Upper lobe of right lung (tissue), 1 donor: ENCODE measurements around the gene PANK2. TPM values are rescaled to one million over a fixed set of nuclear protein-coding genes. Genes with fewer than 3 reads are reported as not detected.

Experiments
- ATAC-seq: fragments of 200-7000 bp; cut with Tn5 transposase; one replicate; pipeline ENCODE4 v1.9.1; 2020; ENCODE audit warnings: mild to moderate bottlenecking, moderate library complexity
- DNase-seq: peaks from one replicate; pipeline ENCODE4 v3.0.0-alpha.2; 2020
- H3K27ac ChIP-seq: fragments of 200-600 bp; one replicate; pipeline ENCODE4 v1.8.0; 2022
- H3K27me3 ChIP-seq: fragments of 200-600 bp; one replicate; pipeline ENCODE4 v1.8.0; 2022; ENCODE audit warnings: mild to moderate bottlenecking
- H3K36me3 ChIP-seq: fragments of 200-600 bp; one replicate; pipeline ENCODE4 v1.8.0; 2022
- H3K4me1 ChIP-seq: fragments of 200-600 bp; one replicate; pipeline ENCODE4 v1.8.0; 2022
- H3K4me3 ChIP-seq: fragments of 200-600 bp; one replicate; pipeline ENCODE4 v1.8.0; 2022; ENCODE audit warnings: mild to moderate bottlenecking
- H3K9me3 ChIP-seq: fragments of 200-600 bp; one replicate; pipeline ENCODE4 v1.8.0; 2022
- intact Hi-C: fragments of 100-400 bp; cut with DNase I; formaldehyde crosslinking; loops from one replicate; pipeline ENCODE4 v1.11.0; 2022
- total RNA-seq: library from RNA; stranded (reverse); fragmentation: NEBNext Ultra II Directional; extraction: Animal tissue kit (Norgen Biotek cat#: 25700); gene quantifications from one replicate; pipeline ENCODE4 v1.2.1, GENCODE V29; 2021
- TF ChIP-seq, protein P1 (sequence below): fragments of 200-600 bp; IDR thresholded peaks from one replicate; pipeline ENCODE4 v1.8.0; 2022; ENCODE audit warnings: antibody characterized with exemption
- donor health status: DM: no; HTN: yes; CAD: no; lungs with severe emphysema.

The PANK2 gene
- total RNA-seq, 1 donor from 2014 or later, result 37.6 TPM

DNA sequence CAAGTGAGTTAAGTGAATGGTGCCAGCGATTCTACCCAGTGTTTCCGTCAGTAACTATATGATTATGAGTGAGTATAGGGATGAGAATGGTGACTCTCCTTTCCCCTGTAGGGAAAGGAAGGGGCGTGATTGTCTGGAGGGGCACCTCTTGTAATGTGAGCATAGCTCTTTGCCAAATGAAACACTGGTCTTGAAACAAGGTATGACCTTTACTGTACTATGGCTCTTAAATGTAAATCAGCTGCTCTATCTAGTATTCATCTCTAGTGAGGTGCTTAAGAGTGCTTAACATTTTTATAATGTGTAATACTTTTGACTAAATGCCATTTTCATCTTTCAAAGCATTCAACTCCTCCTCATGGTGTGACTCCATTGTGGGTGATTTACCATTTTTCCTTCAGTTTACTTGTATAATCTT lies 11.0 kb downstream of the PANK2 start:
- peaks cover 3% of the 10 kb centered on the region for H3K36me3 ChIP-seq
- H3K4me3 ChIP-seq, result no peak overlapping the region
- peak overlapping the region; percentile 19 for H3K27ac ChIP-seq
- H3K27me3 ChIP-seq, result no peaks in the 10 kb centered on the region
- ATAC-seq (peak; percentile 61), DNase-seq (no peak)
- peaks cover 82% of the 10 kb centered on the region for H3K4me1 ChIP-seq
- intact Hi-C loops, result no loop called here
- TF ChIP-seq, protein P1, sequence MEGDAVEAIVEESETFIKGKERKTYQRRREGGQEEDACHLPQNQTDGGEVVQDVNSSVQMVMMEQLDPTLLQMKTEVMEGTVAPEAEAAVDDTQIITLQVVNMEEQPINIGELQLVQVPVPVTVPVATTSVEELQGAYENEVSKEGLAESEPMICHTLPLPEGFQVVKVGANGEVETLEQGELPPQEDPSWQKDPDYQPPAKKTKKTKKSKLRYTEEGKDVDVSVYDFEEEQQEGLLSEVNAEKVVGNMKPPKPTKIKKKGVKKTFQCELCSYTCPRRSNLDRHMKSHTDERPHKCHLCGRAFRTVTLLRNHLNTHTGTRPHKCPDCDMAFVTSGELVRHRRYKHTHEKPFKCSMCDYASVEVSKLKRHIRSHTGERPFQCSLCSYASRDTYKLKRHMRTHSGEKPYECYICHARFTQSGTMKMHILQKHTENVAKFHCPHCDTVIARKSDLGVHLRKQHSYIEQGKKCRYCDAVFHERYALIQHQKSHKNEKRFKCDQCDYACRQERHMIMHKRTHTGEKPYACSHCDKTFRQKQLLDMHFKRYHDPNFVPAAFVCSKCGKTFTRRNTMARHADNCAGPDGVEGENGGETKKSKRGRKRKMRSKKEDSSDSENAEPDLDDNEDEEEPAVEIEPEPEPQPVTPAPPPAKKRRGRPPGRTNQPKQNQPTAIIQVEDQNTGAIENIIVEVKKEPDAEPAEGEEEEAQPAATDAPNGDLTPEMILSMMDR, result no peak
- no peaks in the 10 kb centered on the region for H3K9me3 ChIP-seq

DNA sequence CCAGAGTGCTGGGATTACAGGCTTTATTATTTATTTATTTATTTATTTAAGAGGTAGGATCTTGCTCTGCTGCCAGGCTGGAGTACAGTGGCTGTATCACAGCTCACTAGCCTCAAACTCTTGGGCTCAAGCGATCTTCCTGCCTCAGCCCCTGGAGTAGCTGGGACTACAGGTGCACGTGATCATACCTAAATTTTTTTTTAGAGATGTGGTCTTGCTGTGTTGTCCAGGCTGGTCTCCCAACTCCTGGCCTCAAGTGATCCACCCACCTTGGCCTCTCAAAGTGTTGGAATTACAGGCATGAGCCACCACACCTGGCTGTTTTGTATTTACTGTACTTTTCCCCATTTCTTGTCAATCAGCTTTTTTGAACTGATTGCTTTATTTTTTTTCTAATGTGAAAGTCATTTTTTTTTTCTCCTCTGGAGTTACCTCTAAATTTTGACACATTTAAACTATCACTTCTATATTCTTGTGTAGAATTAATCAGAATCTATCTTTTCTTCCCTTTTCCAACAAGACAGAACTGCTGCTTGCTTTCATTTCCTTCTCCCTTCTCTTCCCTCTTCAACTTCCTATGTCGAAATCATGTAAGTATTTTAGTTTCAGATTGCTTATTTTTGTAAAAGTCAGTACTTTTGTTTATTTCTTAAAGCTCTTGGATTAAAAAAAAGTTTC lies 12.0 kb downstream of the PANK2 start:
- peak; percentile 58 for ATAC-seq

DNA sequence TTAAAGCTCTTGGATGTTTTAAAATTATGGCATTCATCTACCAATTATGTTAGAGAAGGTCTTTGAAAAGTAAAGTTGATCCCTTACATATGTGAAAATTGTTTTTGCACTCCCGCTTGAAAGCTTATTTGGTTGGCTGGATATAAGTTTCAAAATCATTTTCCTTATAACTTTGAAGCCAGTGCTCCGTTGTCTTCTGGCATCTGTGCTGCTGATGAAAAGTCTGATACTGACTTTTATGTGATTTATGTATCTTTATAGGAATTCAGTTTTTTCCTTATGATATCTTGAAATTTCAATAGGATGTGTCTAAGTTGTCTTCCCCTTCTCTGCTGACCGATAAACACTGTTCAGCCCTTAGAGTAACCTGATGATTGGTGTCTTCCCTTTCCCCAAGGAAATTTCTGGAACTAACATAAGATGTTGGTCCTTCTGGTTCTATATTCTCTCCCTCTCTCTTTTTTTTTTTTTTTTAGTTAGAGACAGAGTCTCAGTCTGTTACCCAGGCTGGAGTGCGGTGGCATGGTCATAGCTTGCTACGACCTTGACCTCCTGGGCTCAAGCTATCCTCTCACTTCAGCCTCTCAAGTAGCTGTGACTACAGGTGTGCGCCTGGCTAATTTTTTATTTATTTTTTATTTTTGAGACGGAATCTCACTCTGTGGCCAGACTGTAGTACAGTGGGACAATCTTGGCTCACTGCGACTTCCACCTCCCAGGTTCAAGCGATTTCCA lies 12.7 kb downstream of the PANK2 start:
- Histone ChIP-seq H3K9me3 (no peaks in the 10 kb centered on the region), H3K36me3 (no peaks in the 10 kb centered on the region), H3K4me3 (peak overlapping the region; percentile 30), H3K27ac (peak overlapping the region; percentile 4), H3K27me3 (no peaks in the 10 kb centered on the region), H3K4me1 (peaks cover 68% of the 10 kb centered on the region)
- no peak for DNase-seq
- TF ChIP-seq, protein P1, result no peak
- intact Hi-C loops, result no loop called here
- no peak for ATAC-seq

More for the DNA sequence above, 12.0 kb downstream of the PANK2 start:
- H3K27me3 ChIP-seq, result no peaks in the 10 kb centered on the region
- peak overlapping the region; percentile 4 for H3K27ac ChIP-seq
- intact Hi-C loops, result no loop called here
- H3K36me3 ChIP-seq, result no peaks in the 10 kb centered on the region
- H3K4me1 ChIP-seq, result peaks cover 75% of the 10 kb centered on the region
- peak overlapping the region; percentile 30 for H3K4me3 ChIP-seq
- H3K9me3 ChIP-seq, result no peaks in the 10 kb centered on the region
- TF ChIP-seq, protein P1, result no peak
- no peak for DNase-seq

DNA sequence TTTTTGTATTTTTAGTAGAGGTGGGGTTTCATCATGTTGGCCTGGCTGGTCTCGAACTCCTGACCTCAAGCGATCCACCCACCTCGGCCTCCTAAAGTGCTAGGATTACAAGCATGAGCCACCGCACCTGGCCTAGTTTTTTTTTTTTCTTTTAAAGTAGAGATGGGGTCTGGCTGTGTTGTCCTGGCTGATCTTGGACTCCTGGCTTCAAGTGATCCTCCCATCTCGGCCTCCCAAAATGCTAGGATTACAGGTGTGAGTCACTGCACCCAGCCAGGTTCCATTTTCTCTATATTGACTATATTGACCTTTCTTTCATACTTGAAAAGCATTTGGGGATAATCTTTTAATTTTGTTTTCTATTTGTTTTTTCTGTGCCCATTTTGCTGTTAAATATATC lies 13.3 kb downstream of the PANK2 start:
- H3K9me3 ChIP-seq, result no peaks in the 10 kb centered on the region
- H3K4me1 ChIP-seq, result peaks cover 65% of the 10 kb centered on the region
- intact Hi-C loops, result no loop called here
- H3K27ac ChIP-seq, result peak overlapping the region; percentile 4
- H3K27me3 ChIP-seq, result no peaks in the 10 kb centered on the region
- TF ChIP-seq, protein P1, result no peak
- no peak for ATAC-seq
- peak overlapping the region; percentile 30 for H3K4me3 ChIP-seq
- no peaks in the 10 kb centered on the region for H3K36me3 ChIP-seq
- DNase-seq, result no peak

DNA sequence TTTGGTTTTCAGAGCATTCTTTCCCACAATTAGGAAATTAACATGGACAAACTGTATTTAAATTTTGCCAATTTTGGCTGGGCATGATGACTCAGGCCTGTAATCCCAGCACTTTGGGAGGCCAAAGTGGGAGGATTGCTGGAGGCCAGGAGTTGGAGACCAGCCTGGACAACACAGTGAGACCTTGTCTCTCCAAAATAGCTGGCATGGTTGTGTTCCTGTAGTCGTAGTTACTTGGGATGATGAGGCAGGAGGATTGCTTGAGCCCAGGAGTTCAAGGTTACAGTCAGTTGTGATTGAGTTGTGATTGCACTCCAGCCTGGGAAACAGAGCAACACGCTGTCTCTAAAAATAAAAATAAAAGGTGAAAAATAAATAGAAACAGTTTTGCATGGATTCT lies 15.0 kb downstream of the PANK2 start:
- DNase-seq (no peak), ATAC-seq (no peak)
- intact Hi-C loops, result no loop called here
- Histone ChIP-seq H3K4me1 (peaks cover 50% of the 10 kb centered on the region), H3K4me3 (no peak overlapping the region), H3K9me3 (no peaks in the 10 kb centered on the region), H3K36me3 (peaks cover 15% of the 10 kb centered on the region), H3K27ac (no peak overlapping the region), H3K27me3 (no peaks in the 10 kb centered on the region)
- TF ChIP-seq, protein P1, result no peak
